ENCODE measurements around the gene OSBP. TPM values are rescaled to one million over a fixed set of nuclear protein-coding genes. Genes with fewer than 3 reads are reported as not detected.

Gene OSBP
- polyA plus RNA-seq, 2 donors, result 7.5 to 13.6 TPM

DNA sequence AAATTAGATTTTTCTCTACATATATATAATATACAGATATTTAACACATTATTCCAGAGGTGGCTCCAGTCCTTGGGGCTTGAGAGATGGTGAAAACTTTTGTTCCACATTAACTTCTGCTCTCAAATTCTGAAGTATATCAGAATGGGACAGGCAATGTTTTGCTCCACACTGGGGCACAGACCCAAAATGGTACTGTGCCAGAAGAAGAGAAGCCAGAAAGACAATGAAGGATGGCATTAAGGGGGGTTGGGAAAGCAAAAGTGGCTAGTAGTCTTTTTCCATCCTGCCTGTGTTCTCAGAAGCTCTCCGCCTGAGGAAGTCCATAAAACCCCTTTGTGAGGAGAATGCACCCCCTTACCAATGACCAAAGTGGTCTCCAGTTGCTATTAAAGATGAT lies 40.1 kb downstream of the OSBP start:
- 92 to 100% methylated on average over 1 of the region's 1 CpG for WGBS, 2 donors
- H3K9me3 ChIP-seq (ENCODE audit: control insufficient read depth in 2 of 2, insufficient read depth in 1 of 2, low read depth in 1 of 2, low read length in 1 of 2), result no peaks in the 10 kb centered on the region
- no peak overlapping the region for H3K4me3 ChIP-seq (ENCODE audit: low read depth in 1 of 2, low read length in 2 of 2)
- no peaks in the 10 kb centered on the region for H3K4me1 ChIP-seq (ENCODE audit: control insufficient read depth in 2 of 2, insufficient read depth in 2 of 2, low read length in 1 of 2)
- H3K27me3 ChIP-seq (ENCODE audit: control insufficient read depth in 1 of 2, insufficient read depth in 2 of 2, low read length in 2 of 2), result no peaks in the 10 kb centered on the region
- H3K27ac ChIP-seq (ENCODE audit: low read depth in 2 of 2, low read length in 1 of 2), result no peak overlapping the region
- H3K36me3 ChIP-seq (ENCODE audit: control insufficient read depth in 2 of 2, insufficient read depth in 2 of 2, low read length in 1 of 2), result peaks cover 6 to 18% of the 10 kb centered on the region in 2 donors

- H3K27me3 ChIP-seq (ENCODE audit: control insufficient read depth in 1 of 2, insufficient read depth in 2 of 2, low read length in 2 of 2), result no peaks in the 10 kb centered on the region
- H3K4me1 ChIP-seq (ENCODE audit: control insufficient read depth in 2 of 2, insufficient read depth in 2 of 2, low read length in 1 of 2), result no peaks in the 10 kb centered on the region
- peaks cover 6 to 18% of the 10 kb centered on the region in 2 donors for H3K36me3 ChIP-seq (ENCODE audit: control insufficient read depth in 2 of 2, insufficient read depth in 2 of 2, low read length in 1 of 2)
- no peak overlapping the region for H3K4me3 ChIP-seq (ENCODE audit: low read depth in 1 of 2, low read length in 2 of 2)
- no peaks in the 10 kb centered on the region for H3K9me3 ChIP-seq (ENCODE audit: control insufficient read depth in 2 of 2, insufficient read depth in 1 of 2, low read depth in 1 of 2, low read length in 1 of 2)
- 71 to 73% methylated on average over 5 of the region's 5 CpGs for WGBS, 2 donors
- H3K27ac ChIP-seq (ENCODE audit: low read depth in 2 of 2, low read length in 1 of 2), result no peak overlapping the region
These were observed 40.6 kb downstream of the OSBP start for GRCh38 chr11:59574932-59575502.

GRCh38 chr11:59574467-59574866 lies 41.1 kb downstream of the OSBP start:
- Histone ChIP-seq H3K27ac (ENCODE audit: low read depth in 2 of 2, low read length in 1 of 2) (no peak overlapping the region), H3K36me3 (ENCODE audit: control insufficient read depth in 2 of 2, insufficient read depth in 2 of 2, low read length in 1 of 2) (peaks cover 6 to 18% of the 10 kb centered on the region in 2 donors)
- 64 to 66% methylated on average over 2 of the region's 2 CpGs for WGBS, 2 donors

DNA sequence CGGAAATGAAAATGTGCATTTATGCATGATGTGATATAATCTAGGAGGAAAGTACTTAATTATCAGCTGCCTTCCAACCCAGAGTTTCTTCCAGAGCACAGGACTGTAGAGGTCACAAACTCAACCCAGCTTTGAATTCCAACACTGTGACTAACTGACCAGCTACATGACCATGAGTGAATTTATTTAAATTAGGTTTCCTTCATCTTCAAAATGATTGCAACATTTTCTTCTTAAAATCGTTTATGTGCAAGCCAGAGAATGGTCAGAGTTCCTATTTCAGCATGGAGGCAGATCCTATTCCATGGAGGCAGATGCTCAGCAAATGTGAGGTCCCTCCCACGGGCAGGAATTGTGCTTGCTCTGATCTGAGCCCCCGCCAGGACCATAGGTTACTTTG lies 42.4 kb downstream of the OSBP start:
- Histone ChIP-seq H3K27ac (ENCODE audit: low read depth in 2 of 2, low read length in 1 of 2) (no peak overlapping the region), H3K4me1 (ENCODE audit: control insufficient read depth in 2 of 2, insufficient read depth in 2 of 2, low read length in 1 of 2) (no peaks in the 10 kb centered on the region), H3K4me3 (ENCODE audit: low read depth in 1 of 2, low read length in 2 of 2) (no peak overlapping the region), H3K9me3 (ENCODE audit: control insufficient read depth in 2 of 2, insufficient read depth in 1 of 2, low read depth in 1 of 2, low read length in 1 of 2) (no peaks in the 10 kb centered on the region), H3K36me3 (ENCODE audit: control insufficient read depth in 2 of 2, insufficient read depth in 2 of 2, low read length in 1 of 2) (peaks cover 6 to 18% of the 10 kb centered on the region in 2 donors), H3K27me3 (ENCODE audit: control insufficient read depth in 1 of 2, insufficient read depth in 2 of 2, low read length in 2 of 2) (no peaks in the 10 kb centered on the region)
- 57 to 69% methylated on average over 4 of the region's 4 CpGs for WGBS, 2 donors

More at GRCh38 chr11:59574467-59574866, 41.1 kb downstream of the OSBP start:
- H3K4me3 ChIP-seq (ENCODE audit: low read depth in 1 of 2, low read length in 2 of 2), result no peak overlapping the region
- H3K9me3 ChIP-seq (ENCODE audit: control insufficient read depth in 2 of 2, insufficient read depth in 1 of 2, low read depth in 1 of 2, low read length in 1 of 2), result no peaks in the 10 kb centered on the region
- no peaks in the 10 kb centered on the region for H3K4me1 ChIP-seq (ENCODE audit: control insufficient read depth in 2 of 2, insufficient read depth in 2 of 2, low read length in 1 of 2)
- H3K27me3 ChIP-seq (ENCODE audit: control insufficient read depth in 1 of 2, insufficient read depth in 2 of 2, low read length in 2 of 2), result no peaks in the 10 kb centered on the region

GRCh38 chr11:59572091-59572490 lies 43.5 kb downstream of the OSBP start:
- no peak overlapping the region for H3K4me3 ChIP-seq (ENCODE audit: low read depth in 1 of 2, low read length in 2 of 2)
- H3K9me3 ChIP-seq (ENCODE audit: control insufficient read depth in 2 of 2, insufficient read depth in 1 of 2, low read depth in 1 of 2, low read length in 1 of 2), result no peaks in the 10 kb centered on the region
- H3K27ac ChIP-seq (ENCODE audit: low read depth in 2 of 2, low read length in 1 of 2), result no peak overlapping the region
- H3K4me1 ChIP-seq (ENCODE audit: control insufficient read depth in 2 of 2, insufficient read depth in 2 of 2, low read length in 1 of 2), result no peaks in the 10 kb centered on the region
- no peaks in the 10 kb centered on the region for H3K27me3 ChIP-seq (ENCODE audit: control insufficient read depth in 1 of 2, insufficient read depth in 2 of 2, low read length in 2 of 2)
- H3K36me3 ChIP-seq (ENCODE audit: control insufficient read depth in 2 of 2, insufficient read depth in 2 of 2, low read length in 1 of 2), result peaks cover 6 to 14% of the 10 kb centered on the region in 2 donors
- 96% methylated on average over 5 of the region's 5 CpGs for WGBS, 2 donors

GRCh38 chr11:59562292-59562691 lies 53.3 kb downstream of the OSBP start:
- Histone ChIP-seq H3K27ac (ENCODE audit: low read depth in 2 of 2, low read length in 1 of 2) (no peak overlapping the region), H3K4me3 (ENCODE audit: low read depth in 1 of 2, low read length in 2 of 2) (no peak overlapping the region), H3K9me3 (ENCODE audit: control insufficient read depth in 2 of 2, insufficient read depth in 1 of 2, low read depth in 1 of 2, low read length in 1 of 2) (no peaks in the 10 kb centered on the region), H3K36me3 (ENCODE audit: control insufficient read depth in 2 of 2, insufficient read depth in 2 of 2, low read length in 1 of 2) (no peaks in the 10 kb centered on the region), H3K27me3 (ENCODE audit: control insufficient read depth in 1 of 2, insufficient read depth in 2 of 2, low read length in 2 of 2) (no peaks in the 10 kb centered on the region), H3K4me1 (ENCODE audit: control insufficient read depth in 2 of 2, insufficient read depth in 2 of 2, low read length in 1 of 2) (peaks cover 0 to 4% of the 10 kb centered on the region in 2 donors)
- WGBS, 2 donors, result 76 to 77% methylated on average over 3 of the region's 3 CpGs

- no peaks in the 10 kb centered on the region for H3K27me3 ChIP-seq (ENCODE audit: control insufficient read depth in 1 of 2, insufficient read depth in 2 of 2, low read length in 2 of 2)
- no peaks in the 10 kb centered on the region for H3K36me3 ChIP-seq (ENCODE audit: control insufficient read depth in 2 of 2, insufficient read depth in 2 of 2, low read length in 1 of 2)
- 3% methylated on average over 40 of the region's 40 CpGs for WGBS, 2 donors
- H3K9me3 ChIP-seq (ENCODE audit: control insufficient read depth in 2 of 2, insufficient read depth in 1 of 2, low read depth in 1 of 2, low read length in 1 of 2), result no peaks in the 10 kb centered on the region
- peaks cover 0 to 1% of the 10 kb centered on the region in 2 donors for H3K4me1 ChIP-seq (ENCODE audit: control insufficient read depth in 2 of 2, insufficient read depth in 2 of 2, low read length in 1 of 2)
- peak overlapping the region; percentile 93 to 97 for H3K27ac ChIP-seq (ENCODE audit: low read depth in 2 of 2, low read length in 1 of 2)
- H3K4me3 ChIP-seq (ENCODE audit: low read depth in 1 of 2, low read length in 2 of 2), result peak overlapping the region; percentile 69 to 74
These were observed 54.7 kb downstream of the OSBP start for GRCh38 chr11:59560702-59561473.

DNA sequence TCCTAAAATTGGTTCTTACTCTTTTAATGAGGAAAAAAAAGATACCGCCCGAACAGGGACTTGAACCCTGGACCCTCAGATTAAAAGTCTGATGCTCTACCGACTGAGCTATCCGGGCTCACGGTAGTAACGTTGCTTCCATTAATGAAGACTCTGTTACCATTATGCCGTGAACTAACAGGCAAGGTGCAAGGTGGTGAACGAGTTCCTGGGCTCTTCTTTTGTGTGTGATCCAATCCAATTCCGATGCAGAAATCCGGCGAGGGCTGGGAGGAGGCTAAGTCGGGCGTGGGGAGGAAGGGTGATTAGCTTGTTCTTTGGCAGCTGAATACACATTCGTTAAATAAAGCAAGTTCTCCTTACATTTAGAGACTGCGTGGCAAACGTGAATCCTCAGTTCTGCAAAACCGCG lies 55.3 kb downstream of the OSBP start:
- no peaks in the 10 kb centered on the region for H3K27me3 ChIP-seq (ENCODE audit: control insufficient read depth in 1 of 2, insufficient read depth in 2 of 2, low read length in 2 of 2)
- 0 to 1% methylated on average over 18 of the region's 18 CpGs for WGBS, 2 donors
- peak overlapping the region; percentile 69 to 74 for H3K4me3 ChIP-seq (ENCODE audit: low read depth in 1 of 2, low read length in 2 of 2)
- H3K4me1 ChIP-seq (ENCODE audit: control insufficient read depth in 2 of 2, insufficient read depth in 2 of 2, low read length in 1 of 2), result no peaks in the 10 kb centered on the region
- no peaks in the 10 kb centered on the region for H3K9me3 ChIP-seq (ENCODE audit: control insufficient read depth in 2 of 2, insufficient read depth in 1 of 2, low read depth in 1 of 2, low read length in 1 of 2)
- H3K36me3 ChIP-seq (ENCODE audit: control insufficient read depth in 2 of 2, insufficient read depth in 2 of 2, low read length in 1 of 2), result no peaks in the 10 kb centered on the region
- peak overlapping the region; percentile 93 to 97 for H3K27ac ChIP-seq (ENCODE audit: low read depth in 2 of 2, low read length in 1 of 2)

- H3K27me3 ChIP-seq (ENCODE audit: control insufficient read depth in 1 of 2, insufficient read depth in 2 of 2, low read length in 2 of 2), result no peaks in the 10 kb centered on the region
- no peaks in the 10 kb centered on the region for H3K36me3 ChIP-seq (ENCODE audit: control insufficient read depth in 2 of 2, insufficient read depth in 2 of 2, low read length in 1 of 2)
- peak overlapping the region in 1 of 2 donors; percentile 74 for H3K4me3 ChIP-seq (ENCODE audit: low read depth in 1 of 2, low read length in 2 of 2)
- WGBS, 2 donors, result 55 to 56% methylated on average over 8 of the region's 8 CpGs
- peak overlapping the region in 1 of 2 donors; percentile 51 for H3K27ac ChIP-seq (ENCODE audit: low read depth in 2 of 2, low read length in 1 of 2)
- H3K9me3 ChIP-seq (ENCODE audit: control insufficient read depth in 2 of 2, insufficient read depth in 1 of 2, low read depth in 1 of 2, low read length in 1 of 2), result no peaks in the 10 kb centered on the region
- H3K4me1 ChIP-seq (ENCODE audit: control insufficient read depth in 2 of 2, insufficient read depth in 2 of 2, low read length in 1 of 2), result no peaks in the 10 kb centered on the region
These were observed 55.7 kb downstream of the OSBP start for GRCh38 chr11:59559886-59560285.

DNA sequence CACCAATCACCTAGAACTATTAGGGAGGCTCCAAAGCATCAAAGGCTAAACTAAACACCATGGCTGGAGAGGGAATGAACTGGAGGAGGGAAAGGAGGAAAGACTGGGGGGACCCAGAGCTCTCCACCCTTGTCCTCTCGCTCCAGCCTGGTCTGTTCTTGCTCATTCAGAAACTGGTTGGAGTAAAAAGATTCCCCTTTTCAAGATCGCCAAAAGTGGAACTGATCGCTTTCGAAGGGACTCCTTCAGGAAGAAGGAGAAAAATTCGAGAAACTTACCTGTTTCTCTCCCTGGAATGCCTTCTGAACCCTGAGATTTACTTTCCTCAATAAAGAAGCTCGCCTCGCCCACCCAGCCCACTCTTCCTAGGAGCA lies 57.3 kb downstream of the OSBP start:
- WGBS, 2 donors, result 69 to 71% methylated on average over 7 of the region's 7 CpGs
- Histone ChIP-seq H3K4me3 (ENCODE audit: low read depth in 1 of 2, low read length in 2 of 2) (no peak overlapping the region), H3K4me1 (ENCODE audit: control insufficient read depth in 2 of 2, insufficient read depth in 2 of 2, low read length in 1 of 2) (no peaks in the 10 kb centered on the region), H3K27ac (ENCODE audit: low read depth in 2 of 2, low read length in 1 of 2) (no peak overlapping the region), H3K36me3 (ENCODE audit: control insufficient read depth in 2 of 2, insufficient read depth in 2 of 2, low read length in 1 of 2) (no peaks in the 10 kb centered on the region), H3K9me3 (ENCODE audit: control insufficient read depth in 2 of 2, insufficient read depth in 1 of 2, low read depth in 1 of 2, low read length in 1 of 2) (no peaks in the 10 kb centered on the region), H3K27me3 (ENCODE audit: control insufficient read depth in 1 of 2, insufficient read depth in 2 of 2, low read length in 2 of 2) (no peaks in the 10 kb centered on the region)

Measured in esophagus (tissue), 2 donors.